H1 (cell line): ENCODE results near the gene ZNF697. TPM values are rescaled to one million over a fixed set of nuclear protein-coding genes. Genes with fewer than 3 reads are reported as not detected.

Experiments used
- CHD2 ChIP-seq: IDR thresholded peaks from 2 replicates; pipeline ENCODE4 v1.6.1; 2012; ENCODE audit warnings: low read length, improper control_type of control experiment
- CHD7 ChIP-seq: fragments of 300-600 bp; sonication (generic); IDR thresholded peaks from 2 replicates; pipeline ENCODE4 v1.7.1; 2012; ENCODE audit warnings: low read length, moderate library complexity, mild to moderate bottlenecking, inconsistent platforms; ENCODE audit not compliant: insufficient replicate concordance
- POLR2A ChIP-seq, 2 experiments: IDR thresholded peaks; 1 replicate in 1 of 2; 2 replicates in 1 of 2; pipeline ENCODE4 v1.6.1; 2011; ENCODE audit warnings: low read depth in 2 of 2, low read length in 2 of 2, mild to moderate bottlenecking in 2 of 2; ENCODE audit errors: control extremely low read depth in 1 of 2
- SP1 ChIP-seq: IDR thresholded peaks from 2 replicates; pipeline ENCODE4 v1.6.1; 2011; ENCODE audit warnings: low read depth, low read length
- TBP ChIP-seq: IDR thresholded peaks from 2 replicates; pipeline ENCODE4 v1.6.1; 2011; ENCODE audit warnings: low read depth, low read length, improper control_type of control experiment
- ZNF274 ChIP-seq: IDR thresholded peaks from 2 replicates; pipeline ENCODE4 v1.7.0; 2012; ENCODE audit warnings: low read length, borderline replicate concordance; ENCODE audit errors: extremely low read depth
- polyA plus RNA-seq, 7 experiments: library from polyadenylated mRNA; depleted of rRNA in 3 of 7; stranded (reverse) in 5 of 7; unstranded in 2 of 7; fragments of >200 nt in 5 of 7; fragments of 200-250 nt in 2 of 7; gene quantifications; 1 replicate in 5 of 7; 2 replicates in 1 of 7; 4 replicates in 1 of 7; pipeline versions ENCODE4 v1.2.1 to v1.2.3, GENCODE V29; 2011 to 2013; ENCODE audit warnings: missing spikeins in 2 of 7, mixed read lengths in 2 of 7
- total RNA-seq: library from RNA; stranded (reverse); fragmentation: NEBNext Ultra II Directional; extraction: Animal tissue kit (Norgen Biotek cat#: 25700); gene quantifications from 2 replicates; pipeline ENCODE4 v1.2.1, GENCODE V29; 2021

The ZNF697 gene
- total and polyA plus RNA-seq, 2 of the 8 experiments (the other 6 are each of a cell fraction or from before 2014, with no cell fraction given): 5.6 to 18.3 TPM

DNA sequence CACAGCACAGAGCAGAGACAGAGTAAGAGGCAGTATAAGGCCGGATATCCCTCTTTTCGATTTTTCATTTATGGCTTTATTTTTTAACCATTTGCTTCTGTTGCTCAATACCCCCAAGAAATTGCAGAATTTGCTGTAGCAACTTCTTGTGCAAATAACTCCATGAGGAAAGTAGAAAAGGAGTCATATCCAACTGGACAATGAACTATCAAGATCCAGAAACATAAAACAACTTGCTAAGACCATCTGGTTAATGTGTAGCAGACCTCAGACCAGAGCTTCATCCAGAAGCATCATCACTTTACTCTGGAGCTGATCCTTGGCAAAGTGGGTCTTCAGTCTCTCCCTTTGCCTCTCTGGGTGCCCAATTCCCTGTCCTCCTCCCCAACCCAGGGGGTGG lies 45.9 kb downstream of the ZNF697 start (continued):
- no peak for TF ChIP-seq CHD7
- no peak for TF ChIP-seq TBP
- no peak for TF ChIP-seq CHD2
- no peak for TF ChIP-seq POLR2A (IDR thresholded peaks at IDR 0.05; ENCODE audit: control extremely low read depth in 1 of 2, low read depth in 2 of 2, low read length in 2 of 2)
- TF ChIP-seq SP1: no peak
- no peak for TF ChIP-seq ZNF274
